ENCODE measurements around the gene FRMD8.

FRMD8 gene

GRCh38 chr11:65426839-65427690, 40.6 kb downstream of the FRMD8 start:
- no peak for FAIRE-seq

DNA sequence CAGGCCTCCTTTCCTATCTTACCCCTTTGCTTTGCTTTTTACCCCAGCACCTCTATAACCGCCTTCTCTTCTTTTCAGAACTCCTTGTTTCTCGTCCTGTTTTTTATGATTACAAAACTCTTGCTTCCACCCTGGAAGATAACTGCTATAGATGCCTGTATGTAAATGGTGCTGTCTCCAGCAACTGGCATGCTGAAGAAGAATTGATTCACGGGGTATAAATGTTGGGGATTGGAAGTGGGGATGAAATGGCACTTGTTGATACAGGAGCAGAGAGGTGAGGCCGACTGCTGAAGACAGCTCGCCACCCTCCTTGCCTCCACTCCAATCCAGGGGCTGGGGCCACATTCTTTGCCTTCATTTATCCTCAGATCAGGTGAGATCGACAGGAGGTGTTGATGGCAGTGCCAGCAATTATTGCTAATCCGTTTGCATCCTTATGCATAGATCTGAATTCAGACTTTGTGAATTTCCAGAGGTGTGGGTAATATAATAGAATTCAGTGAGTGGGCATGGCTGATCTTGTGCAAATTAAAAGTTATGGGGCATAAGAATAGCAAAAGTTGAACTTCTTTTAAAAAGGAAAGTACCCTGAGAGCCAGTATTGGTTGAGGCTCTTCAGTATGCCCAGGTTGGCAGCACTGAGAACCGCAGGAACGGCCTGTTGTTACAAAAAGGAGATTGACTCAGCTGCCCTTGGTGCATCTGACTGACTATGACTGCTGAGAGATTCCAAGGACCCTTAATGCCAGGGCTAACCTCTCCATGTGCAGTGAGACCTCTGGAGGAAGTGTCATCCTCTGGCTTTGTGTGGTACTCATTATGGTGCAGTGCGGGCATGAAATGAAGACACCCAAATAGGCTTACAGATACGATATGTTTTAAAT, 41.5 kb downstream of the FRMD8 start:
- FAIRE-seq = no peak

DNA sequence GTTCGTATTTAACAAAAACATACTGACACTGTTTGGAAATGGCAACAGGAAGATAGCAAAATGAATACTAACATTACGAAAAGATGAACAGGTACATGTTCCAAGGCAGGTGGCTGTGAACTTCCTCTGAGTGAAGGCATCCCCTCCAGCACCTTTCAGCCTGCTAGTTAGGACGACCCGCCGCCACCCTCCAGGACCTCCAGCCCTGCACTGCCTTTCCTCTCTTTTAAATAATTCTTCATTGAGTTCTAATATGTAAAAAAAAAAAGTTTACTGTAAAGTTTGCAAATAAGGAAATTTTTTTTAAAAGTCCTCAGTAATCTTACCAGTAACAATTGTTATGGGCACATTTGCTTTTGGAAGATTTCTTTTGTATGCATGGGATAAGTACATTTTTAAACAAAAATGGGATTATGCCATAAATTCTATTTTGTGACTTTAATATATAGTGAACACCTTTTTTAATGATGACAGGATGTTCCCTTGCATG, 42.2 kb downstream of the FRMD8 start:
- FAIRE-seq = no peak

DNA sequence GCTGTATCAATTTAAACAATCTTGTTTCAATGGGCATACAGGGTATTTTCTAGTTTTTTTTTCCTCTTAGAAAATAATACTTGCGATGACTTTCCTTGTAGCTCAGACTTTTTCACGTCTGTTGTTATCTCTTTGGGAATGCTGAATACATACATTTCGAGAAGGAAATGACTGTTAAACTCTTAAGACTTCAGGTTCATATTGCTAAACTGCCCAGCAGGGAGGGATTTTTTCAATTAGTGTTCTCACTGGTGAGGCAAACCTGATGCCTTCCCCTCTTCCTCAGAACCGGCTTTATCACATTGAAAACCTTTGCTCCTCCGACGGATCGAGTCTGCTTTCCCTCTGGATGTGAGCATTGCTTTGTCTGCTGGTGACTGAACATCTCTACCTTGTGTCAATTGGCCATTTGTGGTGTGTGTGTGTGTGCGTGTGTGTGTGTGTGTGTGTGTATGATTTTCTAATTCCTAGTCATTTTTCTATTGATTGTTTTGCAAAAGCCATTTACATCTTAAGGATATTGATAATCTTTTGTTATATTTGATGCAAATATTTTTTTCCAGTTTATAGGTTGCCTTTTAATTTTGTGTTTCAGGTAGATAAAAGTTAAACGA, 42.7 kb downstream of the FRMD8 start:
- no peak for FAIRE-seq

DNA sequence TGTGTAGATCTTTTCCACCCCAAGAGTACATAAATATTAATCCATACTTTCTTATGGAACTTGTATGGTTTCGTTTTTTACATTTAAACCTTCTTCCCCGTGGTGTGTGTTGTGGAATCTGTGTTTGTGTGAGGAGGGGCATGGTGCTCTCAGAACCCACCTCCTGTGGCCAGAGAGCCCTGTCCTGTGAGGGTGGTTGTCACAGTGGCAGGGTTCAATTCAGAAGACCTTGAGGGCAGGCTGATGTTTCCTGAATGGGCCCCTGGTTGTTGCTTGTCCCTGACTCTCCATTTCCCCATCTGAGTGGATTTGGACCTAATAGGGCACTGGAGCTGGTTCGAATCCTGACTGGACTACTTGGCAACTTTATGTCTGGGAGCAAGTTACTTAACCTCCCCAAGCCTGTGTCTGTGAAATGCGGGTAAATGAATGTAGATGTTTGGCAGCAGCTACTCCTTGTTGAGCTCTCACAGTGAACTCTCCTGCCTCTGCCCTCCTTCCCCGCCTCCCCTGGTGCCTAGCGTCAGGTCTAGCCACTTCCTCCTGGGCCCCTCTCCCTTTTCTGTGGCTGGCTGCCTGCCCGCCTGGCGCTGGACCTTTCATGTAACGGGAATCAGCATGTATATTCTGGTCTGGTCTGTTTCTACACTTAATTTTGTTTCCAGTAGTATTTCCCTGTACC, 43.4 kb downstream of the FRMD8 start:
- no peak for FAIRE-seq

GRCh38 chr11:65430406-65431217, 44.2 kb downstream of the FRMD8 start:
- FAIRE-seq = no peak

DNA sequence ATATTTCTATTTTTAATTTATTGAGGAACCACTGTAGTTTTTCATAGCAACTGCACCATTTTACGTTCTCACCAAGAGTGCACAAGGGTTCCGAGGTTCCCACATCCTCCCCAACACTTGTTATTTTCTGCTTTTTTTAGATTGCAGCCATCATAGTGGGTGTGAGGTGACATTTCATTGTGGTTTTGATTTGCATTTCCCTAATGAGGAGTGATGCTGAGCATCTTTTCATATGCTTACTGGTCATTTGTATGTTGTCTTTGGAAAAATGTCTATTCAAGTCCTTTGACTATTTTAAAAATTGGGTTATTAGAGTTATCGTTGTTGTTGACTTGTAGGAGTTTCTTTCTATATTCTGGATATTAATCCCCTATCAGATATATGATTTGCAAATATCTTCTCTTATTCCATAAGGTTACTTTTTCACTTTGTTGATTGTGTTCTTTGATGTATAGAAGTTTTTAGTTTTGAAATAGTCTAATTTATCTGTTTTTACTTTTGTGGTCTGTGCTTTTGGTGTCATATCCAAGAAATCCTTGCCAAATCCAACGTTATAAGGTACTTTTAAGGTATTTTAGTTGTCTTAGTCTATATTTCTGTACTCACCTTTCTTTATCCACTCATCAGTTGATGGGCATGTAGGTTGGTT, 45.1 kb downstream of the FRMD8 start:
- FAIRE-seq = no peak

DNA sequence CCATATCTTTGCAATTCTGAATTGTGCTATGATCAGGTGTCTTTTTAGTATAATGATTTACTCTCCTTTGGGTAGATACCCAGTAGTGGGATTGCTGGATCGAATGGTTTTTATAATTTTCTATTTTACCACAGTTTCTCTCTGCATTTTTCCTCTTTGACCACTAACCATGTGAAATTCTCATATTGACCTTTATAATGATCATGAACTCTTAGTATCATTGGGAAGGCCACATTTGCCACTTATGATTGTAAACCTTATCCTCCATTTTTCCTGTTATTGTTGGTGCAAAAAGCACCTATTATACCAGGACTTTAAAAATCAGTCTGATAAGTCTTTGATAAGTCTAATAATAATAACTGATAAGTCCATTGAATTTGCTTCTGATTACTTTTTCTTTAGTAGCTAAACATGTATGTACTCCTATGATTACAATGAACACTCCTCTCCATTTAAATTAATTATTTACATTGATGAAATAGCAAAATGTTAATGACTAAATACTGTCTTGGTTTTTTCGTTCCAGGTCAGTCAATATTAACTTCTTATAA, 45.7 kb downstream of the FRMD8 start:
- no peak for FAIRE-seq

GRCh38 chr11:65432686-65433582, 46.5 kb downstream of the FRMD8 start:
- peak; percentile 78 for FAIRE-seq

- FAIRE-seq = no peak
Measured at GRCh38 chr11:65433657-65434056, 47.2 kb downstream of the FRMD8 start.

DNA sequence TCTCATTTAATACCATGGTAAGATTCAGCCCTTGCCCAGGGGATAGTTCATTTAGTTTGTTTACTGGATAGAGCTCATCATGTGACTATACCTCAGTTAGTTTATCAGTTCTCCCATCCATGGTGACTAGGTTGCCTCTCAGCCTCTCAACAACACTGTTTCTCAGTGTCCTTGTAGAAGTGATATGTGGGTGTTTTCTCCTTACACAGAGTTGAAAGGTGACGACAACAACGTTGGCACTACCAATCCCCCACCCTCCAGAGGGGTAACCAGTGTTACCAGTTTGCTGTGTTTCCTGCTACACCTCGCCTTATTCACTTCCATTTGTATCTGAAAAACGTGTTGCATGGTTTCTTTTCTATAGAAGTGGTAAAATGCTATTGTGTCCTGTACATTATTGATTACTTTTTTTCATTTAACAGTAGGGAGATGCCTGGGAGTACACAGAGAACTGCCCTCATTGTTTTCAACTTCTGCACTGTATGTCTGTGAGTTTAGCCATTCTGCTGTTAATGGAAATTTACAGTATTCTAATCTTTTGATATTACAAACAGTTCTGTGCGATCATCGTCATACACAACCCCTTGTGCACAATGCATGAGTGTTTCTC, 47.7 kb downstream of the FRMD8 start:
- FAIRE-seq = no peak

DNA sequence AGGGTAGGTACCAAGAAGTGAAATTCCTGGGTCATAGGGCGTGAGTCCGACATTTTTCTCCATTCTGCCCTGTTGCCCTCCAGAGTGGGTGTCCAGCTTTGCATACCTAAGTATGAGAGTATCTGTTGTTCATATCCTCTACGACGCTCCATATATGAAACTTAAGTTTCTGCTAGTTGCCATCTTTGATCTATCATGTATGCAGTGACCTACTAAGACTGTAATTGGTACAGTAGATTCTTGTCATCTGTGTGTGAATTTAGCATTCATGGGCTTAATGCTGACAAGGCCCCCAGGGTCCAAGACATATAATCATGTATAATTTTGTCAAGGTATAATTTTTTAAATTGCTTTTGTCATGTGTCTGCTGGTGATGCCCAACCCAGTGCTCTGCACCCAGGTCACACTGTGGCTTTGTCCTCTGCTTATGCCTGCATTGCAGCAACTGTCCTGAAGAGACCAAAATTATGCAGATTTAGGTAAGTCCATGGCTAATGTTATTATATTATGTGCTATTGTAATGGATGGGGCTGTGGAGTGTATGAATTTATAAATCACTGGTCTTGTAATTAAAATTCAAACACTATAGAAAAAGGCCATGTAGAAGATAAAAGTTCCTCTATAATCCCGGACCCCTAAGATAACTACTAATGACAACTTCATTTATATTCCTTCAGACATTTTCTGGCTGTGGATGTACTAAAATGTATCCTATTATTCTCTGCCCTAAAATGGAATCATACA, 48.4 kb downstream of the FRMD8 start:
- FAIRE-seq = no peak

DNA sequence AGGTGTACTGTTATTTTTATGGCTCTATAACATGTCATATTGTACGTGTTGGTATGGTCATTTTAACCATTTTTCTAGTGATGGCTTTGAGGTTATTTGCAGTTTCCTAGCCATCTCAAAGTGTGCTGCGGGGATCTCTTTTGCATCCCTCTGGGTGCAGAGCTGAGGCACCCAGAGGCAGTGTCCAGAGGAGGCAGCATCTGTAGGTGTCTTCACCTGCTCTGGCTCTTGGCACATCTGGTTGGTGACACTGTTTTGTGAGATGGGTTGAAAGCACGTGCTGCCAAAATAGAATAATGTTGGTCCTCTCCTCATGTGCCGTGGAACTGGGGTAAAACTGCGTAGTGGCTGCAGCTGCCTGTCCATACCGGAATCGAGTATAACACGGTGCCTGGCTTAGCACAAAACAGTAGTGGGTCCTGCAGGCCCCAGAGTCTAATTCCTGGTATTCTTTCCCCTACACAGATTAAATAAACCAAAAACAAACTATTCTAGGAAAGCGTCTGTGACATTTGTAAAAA, 49.0 kb downstream of the FRMD8 start:
- FAIRE-seq = no peak

- FAIRE-seq = no peak
Measured at GRCh38 chr11:65435981-65436411, 49.6 kb downstream of the FRMD8 start.

- FAIRE-seq = no peak
Measured at GRCh38 chr11:65436412-65437032, 50.1 kb downstream of the FRMD8 start.

GRCh38 chr11:65437436-65438227, 51.2 kb downstream of the FRMD8 start:
- FAIRE-seq = no peak
